HAP-1 (cell line): ENCODE data around the gene ZNF679.
"Not testable (repeated sequence)": the region's sequence is repeated elsewhere in the genome, so short reads cannot be mapped to it uniquely, and the experiment has no call there.

ENCODE experiments used
- DNase-seq, 2 experiments: peaks; one replicate each; pipeline ENCODE4 v3.0.0-alpha.2; 2016 to 2020; ENCODE audit warnings: low spot score in 2 of 2
- H3K27me3 ChIP-seq: fragments of 250-450 bp; sonication (Bioruptor Pico); 2 replicates; pipeline ENCODE4 v1.5.1; 2020; ENCODE audit warnings: low read depth, mild to moderate bottlenecking, moderate library complexity
- H3K36me3 ChIP-seq: fragments of 250-450 bp; sonication (Bioruptor Pico); replicated peaks from 2 replicates; pipeline ENCODE4 v1.5.1; 2020; ENCODE audit warnings: mild to moderate bottlenecking
- H3K4me1 ChIP-seq: fragments of 250-450 bp; sonication (Bioruptor Pico); 2 replicates; pipeline ENCODE4 v1.5.1; 2020; ENCODE audit warnings: mild to moderate bottlenecking
- H3K4me3 ChIP-seq: fragments of 250-450 bp; sonication (Bioruptor Pico); 2 replicates; pipeline ENCODE4 v1.5.1; 2020; ENCODE audit warnings: mild to moderate bottlenecking, moderate library complexity
- H3K9me3 ChIP-seq: fragments of 250-450 bp; sonication (Bioruptor Pico); 2 replicates; pipeline ENCODE4 v1.5.1; 2020; ENCODE audit warnings: mild to moderate bottlenecking, moderate library complexity
- in situ Hi-C: fragments of 300-500 bp; cut with MboI; formaldehyde crosslinking; loops from 3 replicates; pipeline ENCODE4 v1.14.3; 2020; ENCODE audit warnings: low sequenced_read_pairs, inconsistent platforms, mixed read lengths

Gene ZNF679

DNA sequence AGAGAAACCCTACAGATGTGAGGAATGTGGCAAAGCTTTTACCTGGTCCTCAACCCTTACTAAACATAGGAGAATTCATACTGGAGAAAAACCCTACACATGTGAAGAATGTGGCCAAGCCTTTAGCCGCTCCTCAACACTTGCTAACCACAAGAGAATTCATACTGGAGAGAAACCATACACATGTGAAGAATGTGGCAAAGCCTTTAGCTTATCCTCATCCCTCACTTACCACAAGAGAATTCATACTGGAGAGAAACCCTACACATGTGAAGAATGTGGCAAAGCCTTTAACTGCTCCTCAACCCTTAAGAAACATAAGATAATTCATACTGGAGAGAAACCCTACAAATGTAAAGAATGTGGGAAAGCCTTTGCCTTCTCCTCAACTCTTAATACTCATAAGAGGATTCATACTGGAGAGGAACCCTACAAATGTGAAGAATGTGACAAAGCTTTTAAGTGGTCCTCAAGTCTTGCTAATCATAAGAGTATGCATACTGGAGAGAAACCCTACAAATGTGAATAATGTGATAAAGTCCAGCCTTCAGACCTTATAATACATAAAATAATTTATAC lies 38.2 kb downstream of the ZNF679 start:
- Histone ChIP-seq H3K4me3 (no peak overlapping the region), H3K27me3 (no peaks in the 10 kb centered on the region), H3K36me3 (no peaks in the 10 kb centered on the region), H3K4me1 (no peaks in the 10 kb centered on the region), H3K9me3 (peaks cover 7% of the 10 kb centered on the region)
- DNase-seq: no peak
- in situ Hi-C loops: no loop called here

DNA sequence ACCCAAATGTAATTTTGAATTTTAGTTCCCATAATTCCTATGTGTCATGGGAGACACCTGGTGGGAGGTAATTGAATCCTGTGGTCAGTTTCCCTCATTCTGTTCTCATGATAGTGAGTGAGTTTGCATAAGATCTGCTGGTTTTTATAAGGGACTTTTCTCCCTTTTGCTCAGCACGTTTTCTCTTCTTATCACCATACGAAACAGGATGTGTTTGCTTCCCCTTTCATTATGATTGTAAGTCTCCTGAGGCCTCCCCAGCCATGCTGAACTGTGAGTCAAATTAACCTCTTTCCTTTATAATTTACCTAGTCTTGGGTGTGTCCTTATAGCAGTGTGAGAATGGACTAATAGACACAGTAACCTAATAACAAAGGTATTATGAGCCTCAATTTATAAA lies 49.4 kb downstream of the ZNF679 start:
- DNase-seq: no peak
- Histone ChIP-seq H3K36me3 (no peaks in the 10 kb centered on the region), H3K27me3 (no peaks in the 10 kb centered on the region), H3K4me1 (no peaks in the 10 kb centered on the region), H3K4me3 (no peak overlapping the region), H3K9me3 (no peaks in the 10 kb centered on the region)
- in situ Hi-C loops: no loop called here

DNA sequence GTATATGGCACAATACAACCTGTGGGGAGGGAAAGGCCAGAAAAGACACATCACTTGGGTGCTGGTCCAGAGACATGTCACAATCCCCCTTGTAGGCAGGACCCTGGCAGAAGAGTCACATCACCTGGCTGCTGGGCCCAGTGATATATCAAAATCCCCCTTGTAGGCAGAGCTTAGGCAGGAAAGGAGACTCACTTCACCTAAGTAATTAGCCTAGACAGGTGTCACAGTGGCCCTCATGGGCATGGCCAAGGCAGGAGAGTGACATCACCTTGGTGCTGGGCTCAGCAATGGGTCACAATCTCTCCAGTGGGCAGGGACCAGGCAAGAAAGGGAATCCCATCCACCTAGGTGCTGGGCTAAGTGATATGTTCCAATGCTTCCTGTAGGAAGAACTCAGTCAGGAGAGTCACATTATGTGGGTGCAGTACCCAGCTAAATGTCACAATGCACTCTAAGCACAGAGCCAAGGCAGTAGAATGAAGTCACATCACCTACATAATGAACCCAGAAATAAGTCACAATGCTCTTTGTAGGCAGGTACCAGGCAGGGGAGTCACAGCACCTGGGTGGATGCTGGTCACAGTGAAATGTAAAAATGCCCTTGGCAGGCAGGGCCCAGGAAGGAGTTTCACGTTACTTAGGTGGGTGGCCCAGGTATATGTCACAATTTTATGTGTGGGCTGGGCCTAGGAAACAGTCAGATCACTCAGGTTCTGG lies 66.6 kb downstream of the ZNF679 start:
- Histone ChIP-seq H3K27me3 (no peaks in the 10 kb centered on the region), H3K4me1 (no peaks in the 10 kb centered on the region), H3K4me3 (no peak overlapping the region), H3K36me3 (no peaks in the 10 kb centered on the region), H3K9me3 (no peaks in the 10 kb centered on the region)
- no peak for DNase-seq
- in situ Hi-C loops: no loop called here

DNA sequence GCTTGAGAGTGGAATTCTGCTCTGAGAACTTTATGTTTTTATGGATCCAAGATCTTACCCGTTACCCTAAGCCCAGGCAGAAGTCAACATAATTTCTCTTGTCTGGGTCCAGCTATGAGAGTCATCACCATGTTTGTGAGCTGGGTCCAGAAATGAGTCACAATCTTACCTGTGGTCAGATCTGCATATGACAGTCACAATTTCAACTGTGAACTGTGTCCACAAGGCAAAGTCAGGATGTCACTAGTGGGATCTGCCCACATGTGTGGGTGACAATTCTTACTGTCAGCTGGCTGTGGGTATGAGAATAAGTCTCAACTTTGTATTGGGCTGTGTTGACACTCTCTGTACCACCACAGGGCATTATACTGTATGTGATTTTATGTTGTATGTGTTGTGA lies 69.1 kb downstream of the ZNF679 start:
- in situ Hi-C loops, H3K4me1 ChIP-seq, H3K9me3 ChIP-seq, H3K27me3 ChIP-seq, H3K4me3 ChIP-seq, DNase-seq, H3K36me3 ChIP-seq: not testable (repeated sequence)

DNA sequence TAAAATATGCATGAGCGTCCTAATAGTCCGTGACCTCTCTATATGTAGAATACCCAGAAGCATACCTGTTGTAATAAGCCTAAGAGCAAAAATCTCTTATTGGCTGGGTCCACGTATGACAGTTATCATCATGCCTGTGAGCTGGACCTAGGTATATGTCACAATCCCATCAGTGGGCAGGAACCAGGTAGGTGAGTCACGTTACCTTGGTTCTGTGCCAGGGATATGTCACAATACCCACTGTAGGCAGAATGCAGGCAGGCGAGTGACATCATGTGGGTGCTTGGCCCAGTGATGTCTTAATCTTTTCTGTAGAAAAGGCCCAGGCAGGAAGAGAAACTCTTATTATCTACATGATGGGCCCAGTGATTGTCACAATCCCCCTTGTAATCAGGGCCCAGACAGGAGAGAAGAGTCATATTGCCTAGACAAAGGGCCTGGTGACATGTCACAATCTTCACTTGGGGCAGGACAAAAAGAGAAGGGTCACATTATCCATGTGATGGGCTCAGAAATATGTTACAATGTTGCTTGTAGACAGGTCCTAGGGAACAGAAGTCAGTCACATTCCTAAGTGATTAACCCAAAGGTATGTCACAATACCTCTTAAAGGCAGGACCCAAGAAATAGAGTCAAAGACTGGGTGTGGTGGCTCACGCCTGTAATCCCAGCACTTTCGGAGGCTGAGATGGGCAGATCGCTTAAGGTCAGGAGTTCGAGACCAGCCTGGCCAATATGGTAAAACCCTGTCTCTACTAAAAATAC lies 72.5 kb downstream of the ZNF679 start:
- H3K27me3 ChIP-seq: no peaks in the 10 kb centered on the region
- DNase-seq: no peak
- in situ Hi-C loops: no loop called here
- H3K9me3 ChIP-seq: no peaks in the 10 kb centered on the region
- no peaks in the 10 kb centered on the region for H3K36me3 ChIP-seq
- no peak overlapping the region for H3K4me3 ChIP-seq
- no peaks in the 10 kb centered on the region for H3K4me1 ChIP-seq

DNA sequence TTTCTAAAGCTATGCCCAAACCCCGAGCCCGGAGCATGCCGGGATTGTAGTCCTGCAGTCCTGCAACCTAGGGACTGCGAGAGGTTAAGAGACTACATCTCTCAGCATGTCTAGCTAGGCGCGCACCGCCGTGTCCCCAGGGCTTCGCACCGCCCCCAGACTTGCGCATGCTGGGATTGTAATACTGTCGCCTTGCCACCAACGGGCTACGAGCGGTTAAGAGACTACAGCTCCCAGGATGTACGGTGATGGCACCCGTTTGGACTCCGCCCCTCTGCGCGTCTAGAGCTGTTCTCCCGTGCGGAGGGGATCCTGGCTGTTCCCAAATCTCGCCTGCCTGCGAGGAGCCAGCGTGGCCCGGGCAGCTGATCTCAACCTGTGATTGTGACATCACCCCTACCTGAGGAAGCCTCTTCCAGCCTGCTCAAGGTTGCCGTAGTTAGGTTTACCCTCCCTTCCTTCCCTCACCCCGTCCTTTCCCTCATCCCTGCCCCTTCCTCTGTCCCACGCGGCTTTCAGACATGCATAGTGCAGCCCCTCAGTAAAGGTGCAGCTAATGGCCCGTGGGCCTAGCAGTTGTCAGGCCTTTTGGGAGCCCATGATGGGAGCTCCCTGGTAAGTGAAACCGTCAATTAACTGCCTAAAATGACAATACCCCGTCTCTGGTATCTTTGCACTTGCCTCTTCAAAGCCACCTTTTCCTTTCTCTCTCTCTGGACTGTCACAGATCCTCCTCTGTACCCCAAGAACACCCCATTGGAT lies 79.2 kb downstream of the ZNF679 start:
- Histone ChIP-seq H3K4me1 (no peaks in the 10 kb centered on the region), H3K27me3 (no peaks in the 10 kb centered on the region), H3K36me3 (no peaks in the 10 kb centered on the region), H3K9me3 (no peaks in the 10 kb centered on the region), H3K4me3 (no peak overlapping the region)
- in situ Hi-C loops: no loop called here
- no peak for DNase-seq

DNA sequence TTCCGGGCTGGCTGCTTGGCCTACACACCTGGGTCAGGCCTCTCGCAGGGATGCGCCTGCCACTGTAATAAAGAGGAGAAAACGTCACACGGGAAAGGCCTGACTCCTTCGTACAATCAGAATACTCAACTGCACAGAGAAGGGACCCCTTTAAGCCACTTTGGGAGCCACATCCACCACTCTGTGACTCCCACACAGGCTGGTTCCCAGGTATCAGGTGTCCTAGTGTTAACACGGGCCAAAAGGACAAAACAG lies 79.7 kb downstream of the ZNF679 start:
- no peaks in the 10 kb centered on the region for H3K4me1 ChIP-seq
- H3K4me3 ChIP-seq: no peak overlapping the region
- no peaks in the 10 kb centered on the region for H3K27me3 ChIP-seq
- no peaks in the 10 kb centered on the region for H3K9me3 ChIP-seq
- no peak for DNase-seq
- H3K36me3 ChIP-seq: no peaks in the 10 kb centered on the region
- in situ Hi-C loops: no loop called here

DNA sequence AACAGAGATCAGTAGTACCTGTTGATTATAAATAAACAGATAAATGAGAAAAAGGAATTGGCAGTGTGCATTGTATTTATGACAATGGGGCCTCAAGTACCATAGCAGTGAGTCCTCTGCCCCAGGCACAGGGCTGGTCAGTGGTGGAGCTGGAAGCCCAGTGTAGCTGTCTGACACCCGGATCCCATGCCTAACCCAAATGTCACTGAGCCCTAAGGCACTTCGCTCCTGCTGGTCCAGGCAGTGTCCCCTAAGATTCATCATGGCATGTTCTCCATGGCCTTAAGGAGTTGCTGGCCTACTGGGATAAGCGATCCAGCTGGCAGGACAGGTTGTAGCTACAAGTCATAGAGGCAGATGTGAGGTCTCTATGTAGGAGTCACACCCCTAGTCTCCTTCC lies 82.2 kb downstream of the ZNF679 start:
- no peaks in the 10 kb centered on the region for H3K36me3 ChIP-seq
- H3K9me3 ChIP-seq: no peaks in the 10 kb centered on the region
- H3K27me3 ChIP-seq: no peaks in the 10 kb centered on the region
- H3K4me1 ChIP-seq: no peaks in the 10 kb centered on the region
- in situ Hi-C loops: no loop called here
- no peak overlapping the region for H3K4me3 ChIP-seq
- no peak for DNase-seq

DNA sequence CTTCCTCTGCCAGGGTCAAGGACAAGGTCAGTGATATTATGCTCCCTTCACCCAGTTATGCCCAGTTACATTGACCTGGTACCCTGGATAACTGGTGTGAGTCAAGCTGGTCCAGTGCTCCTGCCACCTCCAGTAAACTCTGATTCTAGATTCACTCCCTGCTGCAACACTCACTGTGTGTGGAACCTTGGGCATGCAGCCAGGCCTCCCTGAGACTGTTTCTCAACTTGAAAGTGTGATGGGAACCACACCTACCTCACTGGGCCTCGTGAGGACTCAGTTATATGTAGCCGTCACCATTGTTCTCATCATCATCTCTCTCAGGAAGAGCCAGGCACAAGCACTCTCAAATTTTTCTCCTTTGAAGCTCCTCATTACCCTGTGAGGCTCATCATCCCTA lies 84.6 kb downstream of the ZNF679 start:
- Histone ChIP-seq H3K9me3 (no peaks in the 10 kb centered on the region), H3K4me1 (no peaks in the 10 kb centered on the region), H3K36me3 (no peaks in the 10 kb centered on the region), H3K4me3 (no peak overlapping the region), H3K27me3 (no peaks in the 10 kb centered on the region)
- in situ Hi-C loops: no loop called here
- DNase-seq: no peak

DNA sequence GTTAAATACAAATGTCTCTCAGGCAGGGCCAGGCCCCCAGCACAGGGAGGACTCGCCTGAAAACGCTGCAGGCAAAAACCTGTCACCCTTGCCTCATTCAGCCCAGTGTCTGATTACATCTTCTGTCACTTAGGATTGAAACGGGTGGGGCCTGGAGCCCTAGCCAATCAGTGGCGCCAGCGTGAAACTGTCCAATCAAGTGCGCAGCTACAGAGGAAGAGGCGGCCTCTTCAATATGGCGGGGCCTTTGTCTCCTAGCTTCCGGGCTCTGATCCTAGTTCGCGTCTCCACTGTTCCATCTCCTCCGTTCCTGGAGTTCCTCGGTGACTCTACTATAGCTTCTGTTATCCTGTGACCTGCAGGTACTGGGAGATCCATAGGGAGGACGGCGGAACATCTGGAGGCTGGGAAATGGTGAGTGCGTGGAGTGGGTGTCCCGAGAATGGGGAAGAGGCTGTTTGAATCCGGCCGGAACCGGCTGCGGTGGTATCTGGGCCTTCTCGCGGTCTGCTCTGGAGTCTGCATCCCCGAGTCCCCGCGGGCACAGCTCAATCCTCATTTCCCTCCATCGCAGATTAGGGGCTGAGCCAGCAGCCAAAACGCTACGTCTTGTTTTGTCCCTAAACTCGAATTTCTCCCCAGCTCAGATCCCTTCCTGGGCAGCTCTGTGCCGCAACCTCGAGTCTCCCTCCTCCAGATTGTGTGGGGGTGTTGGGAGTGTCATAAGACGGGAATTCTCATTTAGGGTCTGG lies 85.6 kb downstream of the ZNF679 start, which contains the start of gene ZNF736:
TSS of gene ZNF736 (plus strand) at position 222 of the 752 bp plus-strand sequence. CDS start at position 412, 190 bp downstream.
- Histone ChIP-seq H3K9me3 (no peaks in the 10 kb centered on the region), H3K27me3 (no peaks in the 10 kb centered on the region), H3K4me1 (no peaks in the 10 kb centered on the region), H3K4me3 (peak within 1 kb of the TSS; percentile 74), H3K36me3 (no peaks in the 10 kb centered on the region)
- peak; percentile 84 to 90 for DNase-seq
- in situ Hi-C loops: no loop called here

DNA sequence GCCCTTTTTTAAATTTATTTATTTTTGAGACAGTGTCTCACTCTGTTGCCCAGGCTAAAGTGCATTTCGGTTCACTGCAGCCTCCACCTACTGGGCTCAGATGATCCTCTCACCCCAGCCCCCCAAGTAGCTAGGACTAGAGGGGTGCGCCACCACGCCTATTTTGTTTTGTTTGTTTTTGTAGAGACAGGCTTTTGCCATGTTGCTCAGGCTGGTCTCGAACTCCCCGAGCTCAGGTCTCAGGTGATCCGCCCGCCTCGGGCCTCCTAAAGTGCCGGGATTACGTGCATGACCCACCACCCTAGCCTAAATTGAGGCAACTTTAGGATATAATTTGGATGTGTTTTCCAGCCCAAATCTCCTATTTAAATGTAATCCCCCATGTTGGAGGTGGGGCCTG lies 86.3 kb downstream of the ZNF679 start:
- Histone ChIP-seq H3K4me3 (peak overlapping the region; percentile 74), H3K4me1 (no peaks in the 10 kb centered on the region), H3K36me3 (no peaks in the 10 kb centered on the region), H3K9me3 (no peaks in the 10 kb centered on the region), H3K27me3 (no peaks in the 10 kb centered on the region)
- in situ Hi-C loops: no loop called here
- DNase-seq: no peak

DNA sequence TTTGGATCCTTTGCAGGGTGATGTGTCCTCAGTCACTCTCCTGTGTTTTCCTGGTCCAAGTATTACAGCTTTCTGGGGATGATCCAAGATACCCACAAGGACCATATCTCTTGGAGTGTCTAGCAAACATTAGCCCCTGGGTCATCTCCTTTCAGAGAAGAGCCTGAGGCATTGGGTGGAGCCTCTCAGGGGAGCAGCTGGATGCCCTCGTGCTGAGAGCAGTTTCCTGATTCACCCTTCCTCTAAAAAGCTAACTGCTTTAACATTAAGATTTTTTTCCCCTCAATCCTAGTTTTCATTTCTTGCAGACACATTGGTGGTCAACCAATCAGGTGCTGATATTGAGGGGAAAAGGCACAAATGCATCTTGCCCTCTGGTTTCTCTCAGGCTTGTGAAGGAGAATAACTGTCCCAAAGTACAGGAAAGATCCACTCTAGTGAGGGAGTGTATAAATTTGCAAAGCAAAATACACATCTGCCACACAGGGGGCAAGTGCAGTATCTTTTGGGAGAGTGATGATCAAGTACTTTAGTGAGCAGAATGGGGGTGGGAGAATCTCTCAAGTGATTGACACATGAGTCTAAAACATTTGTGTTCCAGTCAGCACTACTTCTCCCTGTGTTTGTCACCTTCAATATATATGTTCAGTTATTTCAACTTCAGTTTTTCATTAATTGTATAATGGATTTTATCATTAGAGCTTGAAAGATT lies 87.9 kb downstream of the ZNF679 start:
- in situ Hi-C loops, H3K27me3 ChIP-seq, DNase-seq, H3K4me1 ChIP-seq, H3K9me3 ChIP-seq, H3K36me3 ChIP-seq, H3K4me3 ChIP-seq: not testable (repeated sequence)
